IPS-18a (cell line): ENCODE results near the gene GMIP.

ENCODE experiments used
- H3K27ac ChIP-seq: one replicate; pipeline ENCODE4 v1.5.1; 2013; ENCODE audit warnings: low read length
- H3K27me3 ChIP-seq: one replicate; pipeline ENCODE4 v1.6.1; 2013; ENCODE audit warnings: mild to moderate bottlenecking, low read length; ENCODE audit not compliant: control insufficient read depth, insufficient read depth
- H3K36me3 ChIP-seq: one replicate; pipeline ENCODE4 v1.6.1; 2013; ENCODE audit warnings: low read depth, low read length; ENCODE audit not compliant: control insufficient read depth
- H3K4me1 ChIP-seq: one replicate; pipeline ENCODE4 v1.6.1; 2013; ENCODE audit warnings: low read depth, low read length; ENCODE audit not compliant: control insufficient read depth
- H3K4me3 ChIP-seq: one replicate; pipeline ENCODE4 v1.5.1; 2013; ENCODE audit warnings: low read length
- H3K9ac ChIP-seq: one replicate; pipeline ENCODE4 v1.6.1; 2013; ENCODE audit warnings: mild to moderate bottlenecking, low read length, moderate library complexity
- H3K9me3 ChIP-seq: one replicate; pipeline ENCODE4 v1.6.1; 2013; ENCODE audit warnings: low read depth, low read length; ENCODE audit not compliant: control insufficient read depth

Gene GMIP

DNA sequence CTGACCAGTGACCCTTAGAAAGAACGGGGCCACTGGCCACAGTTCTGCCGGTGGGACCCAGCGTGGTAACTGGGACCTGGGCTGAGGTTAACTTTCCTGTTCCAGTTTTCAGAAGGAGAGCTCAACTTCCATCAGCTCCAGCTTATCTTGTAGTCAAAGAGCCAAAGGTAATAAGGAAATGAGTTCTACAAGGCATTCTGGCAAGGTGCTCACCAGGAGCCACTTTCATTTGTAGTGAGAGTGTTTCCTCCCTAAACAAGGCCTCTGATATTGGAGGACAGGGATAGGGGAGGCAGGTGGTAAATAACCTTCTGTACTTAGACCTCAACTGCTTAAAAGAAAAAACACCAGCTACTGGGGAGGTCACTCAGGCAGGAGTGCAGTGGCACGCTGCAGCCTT is 63.0 kb downstream of the GMIP start:
- Histone ChIP-seq H3K4me1 (no peaks in the 10 kb centered on the region), H3K27me3 (no peaks in the 10 kb centered on the region), H3K4me3 (no peak overlapping the region), H3K36me3 (no peaks in the 10 kb centered on the region), H3K9me3 (no peaks in the 10 kb centered on the region), H3K27ac (no peak overlapping the region), H3K9ac (no peak overlapping the region)

DNA sequence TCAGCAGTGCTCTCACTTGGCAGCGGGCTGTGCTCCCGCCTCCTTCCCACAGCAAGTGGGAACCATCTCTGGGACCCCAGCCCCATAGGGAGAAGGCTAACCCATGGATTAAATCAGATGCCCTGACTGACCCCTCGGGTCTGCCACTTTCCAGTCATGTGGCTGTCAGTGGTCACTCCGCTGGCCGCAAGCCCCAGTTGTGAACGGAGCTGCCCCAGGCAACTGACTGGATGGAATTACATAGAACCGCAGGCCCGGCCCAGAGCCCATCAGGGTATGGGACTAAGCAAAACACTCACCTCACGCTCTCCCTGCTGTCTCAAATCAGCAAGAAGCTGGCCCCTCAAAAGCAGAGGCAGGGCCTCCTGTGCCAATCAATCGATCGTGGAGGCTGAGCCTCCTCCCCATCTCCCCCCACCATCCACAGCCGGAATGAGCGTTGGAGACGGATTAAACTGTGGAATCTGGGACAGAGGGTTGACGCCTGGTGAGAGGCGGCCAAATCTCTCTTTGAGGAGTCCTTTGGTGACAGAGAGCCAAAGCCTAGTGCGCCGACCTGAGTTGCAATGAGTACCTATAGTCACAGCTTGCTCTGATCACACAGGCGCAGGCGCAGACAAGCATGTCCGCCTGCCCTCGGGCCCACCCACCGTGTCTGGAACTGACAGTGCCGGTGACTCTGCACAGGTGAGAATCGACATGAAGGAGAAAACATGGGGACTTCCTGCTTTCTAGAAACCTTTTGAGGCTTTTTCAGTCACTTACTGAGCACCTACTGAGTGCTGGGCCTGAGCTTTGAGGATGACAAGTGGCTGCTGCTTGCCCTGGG is 63.7 kb downstream of the GMIP start:
- Histone ChIP-seq H3K27ac (no peak overlapping the region), H3K27me3 (no peaks in the 10 kb centered on the region), H3K9me3 (no peaks in the 10 kb centered on the region), H3K36me3 (no peaks in the 10 kb centered on the region), H3K4me1 (no peaks in the 10 kb centered on the region), H3K9ac (no peak overlapping the region), H3K4me3 (no peak overlapping the region)
